ENCODE data around the gene NUP54.

The NUP54 gene

DNA sequence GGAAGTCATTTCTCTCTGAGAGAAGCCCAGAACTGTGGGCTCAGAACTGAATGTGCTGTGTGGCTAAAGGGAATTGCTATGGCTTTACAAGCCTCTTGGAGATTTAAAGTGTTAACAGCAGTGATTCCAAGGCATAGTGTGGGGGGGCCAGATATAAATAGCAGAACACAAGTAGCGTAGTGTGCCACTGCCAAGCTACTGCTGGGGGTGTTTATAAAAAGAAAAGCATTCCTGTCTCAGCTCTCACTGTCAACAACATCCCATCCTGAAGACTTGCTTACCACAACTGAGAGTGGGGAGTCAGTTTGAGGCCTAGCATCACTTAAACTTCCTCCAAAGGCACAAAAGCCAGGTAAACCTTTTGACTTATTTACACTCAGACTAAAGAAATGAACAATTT lies 73.7 kb downstream of the NUP54 start, which contains the start of gene ART3:
Gene ART3 (plus strand): TSS at position 242 of the 400 bp plus-strand sequence. CDS start 1,181 bp downstream, outside the sequence.
- Mint-ChIP-seq H3K36me3 (ENCODE audit: low read depth) (no peaks in the 10 kb centered on the region), H3K9me3 (no peaks in the 10 kb centered on the region), H3K4me1 (ENCODE audit: low read depth) (peaks cover 5% of the 10 kb centered on the region), H3K4me3 (no peak within 1 kb of the TSS), H3K27ac (no peak within 1 kb of the TSS), H3K27me3 (peaks cover 4% of the 10 kb centered on the region)
- intact Hi-C loops (cut with micrococcal nuclease), result no loop called here

DNA sequence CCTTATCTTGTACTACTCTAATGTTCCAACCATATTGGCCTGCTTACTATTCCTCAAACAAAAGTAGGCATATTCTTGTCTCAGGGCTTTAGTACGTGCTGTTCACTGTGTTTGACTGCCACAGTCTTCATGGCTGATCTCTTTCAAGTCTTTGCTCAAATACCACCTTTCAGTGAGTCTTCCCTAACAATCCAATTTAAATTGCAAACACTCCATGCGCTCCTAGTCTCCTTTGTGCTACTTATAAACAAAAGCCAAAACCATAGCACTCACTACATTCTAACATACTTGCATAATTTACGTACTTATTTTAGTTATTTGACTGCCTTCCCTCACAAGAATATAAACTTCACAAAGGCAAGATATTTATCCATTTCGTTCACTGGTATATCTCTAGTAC lies 75.4 kb downstream of the NUP54 start:
- no peak overlapping the region for H3K27ac Mint-ChIP-seq
- no peak overlapping the region for H3K4me3 Mint-ChIP-seq
- H3K9me3 Mint-ChIP-seq, result no peaks in the 10 kb centered on the region
- H3K27me3 Mint-ChIP-seq, result no peaks in the 10 kb centered on the region
- no peaks in the 10 kb centered on the region for H3K36me3 Mint-ChIP-seq (ENCODE audit: low read depth)
- peaks cover 5% of the 10 kb centered on the region for H3K4me1 Mint-ChIP-seq (ENCODE audit: low read depth)
- intact Hi-C loops (cut with micrococcal nuclease), result no loop called here

DNA sequence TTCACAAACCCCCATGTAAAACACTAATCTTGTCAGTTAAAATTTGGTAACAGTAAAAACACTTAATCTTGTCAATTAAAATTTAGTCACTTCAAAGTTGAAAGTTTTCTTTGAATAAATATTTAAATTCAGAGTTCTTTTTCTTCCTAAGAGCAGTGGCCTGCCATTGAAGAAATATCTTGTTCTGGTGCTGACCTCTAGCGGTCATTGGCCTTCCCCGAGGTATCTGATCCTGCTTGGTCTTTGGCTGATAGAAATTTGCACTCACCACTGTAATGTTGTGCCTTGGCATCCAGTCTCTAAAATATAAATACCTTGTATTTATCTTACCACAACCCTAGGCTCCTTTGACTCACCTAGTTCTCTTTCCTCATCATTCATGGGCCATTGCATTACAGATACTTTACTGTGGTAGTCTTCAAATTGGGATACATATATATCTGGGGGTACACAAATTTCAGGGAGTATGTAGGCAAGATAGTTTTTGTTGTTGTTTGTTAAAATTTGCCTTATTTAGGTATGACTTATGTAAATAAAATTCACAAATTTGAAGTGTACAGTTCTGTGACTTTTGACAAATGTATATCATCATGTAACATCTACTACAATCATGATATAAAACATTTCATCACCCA lies 80.4 kb downstream of the NUP54 start:
- H3K36me3 Mint-ChIP-seq (ENCODE audit: low read depth), result no peaks in the 10 kb centered on the region
- H3K4me1 Mint-ChIP-seq (ENCODE audit: low read depth), result no peaks in the 10 kb centered on the region
- no peaks in the 10 kb centered on the region for H3K9me3 Mint-ChIP-seq
- intact Hi-C loops (cut with micrococcal nuclease), result loop anchor here (1.0 to 5.0 kb wide), 2 partner anchors 72 to 170 kb away; no protein-coding TSS in a partner anchor
- H3K4me3 Mint-ChIP-seq, result no peak overlapping the region
- H3K27me3 Mint-ChIP-seq, result no peaks in the 10 kb centered on the region
- H3K27ac Mint-ChIP-seq, result no peak overlapping the region

DNA sequence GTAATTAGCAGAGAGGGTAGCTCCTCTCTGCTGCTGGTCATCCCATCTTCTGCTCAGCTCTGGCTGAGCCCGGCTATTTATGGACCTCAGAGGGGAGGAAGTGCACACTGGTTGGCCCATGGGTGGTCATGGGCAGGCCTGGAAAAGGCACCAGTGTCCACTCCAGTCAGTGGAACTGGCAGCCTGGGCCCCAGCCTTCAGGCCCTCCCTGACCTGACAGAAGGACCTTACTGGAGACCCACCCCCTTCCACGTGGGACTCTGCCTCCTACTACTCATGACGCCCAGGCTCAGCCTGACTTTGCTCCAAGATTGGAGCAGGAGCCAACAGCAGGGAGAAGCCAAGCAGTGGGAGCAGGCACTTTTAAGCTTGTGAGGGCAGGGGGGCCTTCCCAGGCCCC lies 81.7 kb downstream of the NUP54 start:
- Mint-ChIP-seq H3K9me3 (no peaks in the 10 kb centered on the region), H3K27ac (no peak overlapping the region), H3K4me3 (no peak overlapping the region), H3K4me1 (ENCODE audit: low read depth) (peaks cover 5% of the 10 kb centered on the region), H3K27me3 (no peaks in the 10 kb centered on the region), H3K36me3 (ENCODE audit: low read depth) (no peaks in the 10 kb centered on the region)
- intact Hi-C loops (cut with micrococcal nuclease), result loop anchor here (5.0 kb wide), 1 partner anchor 169 kb away; no protein-coding TSS in a partner anchor

Measured in dendritic cell treated with granulocyte-macrophage colony-stimulating factor and Interleukin-4, amounts not matched to agents 40 ng/mL and 50 ng/mL, for 4 days (primary cell).